Activated CD8-positive, alpha-beta memory T cell treated with anti-CD3 and anti-CD28 coated beads for 4 hours (primary cell): ENCODE measurements around the gene NECTIN3.

ENCODE experiments used
- DNase-seq, 2 donors: peaks; one replicate each; pipeline ENCODE4 v3.0.0-alpha.2; 2020; ENCODE audit warnings: low read depth in 2 of 2

Gene NECTIN3, protein sequence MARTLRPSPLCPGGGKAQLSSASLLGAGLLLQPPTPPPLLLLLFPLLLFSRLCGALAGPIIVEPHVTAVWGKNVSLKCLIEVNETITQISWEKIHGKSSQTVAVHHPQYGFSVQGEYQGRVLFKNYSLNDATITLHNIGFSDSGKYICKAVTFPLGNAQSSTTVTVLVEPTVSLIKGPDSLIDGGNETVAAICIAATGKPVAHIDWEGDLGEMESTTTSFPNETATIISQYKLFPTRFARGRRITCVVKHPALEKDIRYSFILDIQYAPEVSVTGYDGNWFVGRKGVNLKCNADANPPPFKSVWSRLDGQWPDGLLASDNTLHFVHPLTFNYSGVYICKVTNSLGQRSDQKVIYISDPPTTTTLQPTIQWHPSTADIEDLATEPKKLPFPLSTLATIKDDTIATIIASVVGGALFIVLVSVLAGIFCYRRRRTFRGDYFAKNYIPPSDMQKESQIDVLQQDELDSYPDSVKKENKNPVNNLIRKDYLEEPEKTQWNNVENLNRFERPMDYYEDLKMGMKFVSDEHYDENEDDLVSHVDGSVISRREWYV

DNA sequence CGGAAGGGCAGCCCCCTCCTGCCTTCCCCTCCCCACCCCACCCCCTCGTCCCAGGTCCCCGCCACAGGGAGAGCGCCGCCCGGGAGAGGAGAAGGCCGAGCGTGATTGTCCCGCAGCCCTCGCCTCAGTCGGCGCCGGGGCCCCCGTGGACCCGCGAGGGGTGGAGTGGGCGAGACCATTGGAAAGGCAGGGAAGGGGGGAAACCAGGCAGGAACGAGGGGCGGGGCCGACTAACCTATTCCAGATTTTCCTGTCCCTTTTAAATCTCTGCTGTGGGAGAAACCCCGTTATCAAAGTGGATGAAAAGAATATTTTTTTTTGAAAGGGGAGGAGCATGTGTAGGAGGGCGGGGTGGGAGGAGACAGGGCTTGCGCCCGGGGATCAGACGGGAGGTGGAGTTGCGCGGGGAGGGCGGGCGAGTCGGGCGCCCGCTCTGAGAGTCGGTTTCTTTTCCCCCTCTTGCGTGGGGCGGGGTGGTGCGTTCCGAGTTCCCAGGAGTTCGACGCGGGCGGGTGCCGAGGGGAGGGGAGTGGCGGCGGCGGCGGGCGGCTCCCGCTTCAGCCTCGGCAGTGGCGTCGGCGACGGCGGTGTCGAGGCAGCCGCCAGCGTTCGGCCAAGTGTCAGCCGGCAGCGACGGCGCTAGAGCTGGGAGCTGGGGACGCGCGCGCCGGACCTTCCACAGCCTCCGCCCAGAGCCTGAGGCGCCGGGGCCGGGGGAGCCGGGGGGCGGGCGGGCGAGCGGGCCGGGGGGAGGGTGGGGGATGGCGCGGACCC lies at the start of gene NECTIN3:
Gene NECTIN3, plus strand, starts transcription at position 560 of the 774 bp plus-strand sequence. Its CDS starts 202 bp downstream, at position 762.
- peak; percentile 70 to 75 for DNase-seq

DNA sequence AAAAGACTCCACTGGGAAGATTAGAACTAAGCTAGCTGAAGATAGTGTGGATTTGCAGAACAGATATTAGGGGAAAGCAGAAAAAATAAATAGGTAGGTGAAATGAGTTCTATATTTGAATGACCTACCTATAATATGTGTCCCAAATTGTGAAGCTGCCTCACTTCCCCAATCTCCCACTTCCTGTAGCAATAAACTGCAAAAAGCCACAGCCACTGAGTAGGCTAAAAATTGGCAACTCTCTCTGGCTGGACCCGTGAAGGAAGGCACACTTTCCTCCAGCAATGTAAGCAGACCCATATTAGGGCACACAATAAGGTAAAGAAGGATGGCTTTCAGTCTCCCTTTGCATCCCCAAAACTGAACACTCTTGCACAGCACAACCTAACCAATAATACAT lies 43.7 kb upstream of the NECTIN3 start:
- DNase-seq, result no peak

DNA sequence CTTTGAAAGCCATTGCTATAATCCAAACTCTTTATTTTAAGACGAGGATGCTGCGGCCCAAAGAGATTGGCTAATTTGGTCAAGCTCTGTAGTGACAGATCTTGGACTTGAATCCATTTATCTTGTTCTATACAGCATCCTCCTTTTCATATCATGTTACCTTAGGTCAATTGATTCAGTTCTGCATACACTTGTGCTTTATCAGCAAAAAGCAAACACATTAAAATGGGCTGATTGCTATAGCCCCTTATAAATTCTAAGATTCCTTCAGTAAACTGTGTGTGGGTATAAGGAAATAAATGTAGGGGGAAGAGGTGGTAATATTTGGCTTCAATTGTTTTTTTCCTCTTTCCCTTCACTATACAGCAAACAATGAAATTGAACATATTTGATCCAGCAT lies 40.1 kb upstream of the NECTIN3 start:
- DNase-seq, result no peak

DNA sequence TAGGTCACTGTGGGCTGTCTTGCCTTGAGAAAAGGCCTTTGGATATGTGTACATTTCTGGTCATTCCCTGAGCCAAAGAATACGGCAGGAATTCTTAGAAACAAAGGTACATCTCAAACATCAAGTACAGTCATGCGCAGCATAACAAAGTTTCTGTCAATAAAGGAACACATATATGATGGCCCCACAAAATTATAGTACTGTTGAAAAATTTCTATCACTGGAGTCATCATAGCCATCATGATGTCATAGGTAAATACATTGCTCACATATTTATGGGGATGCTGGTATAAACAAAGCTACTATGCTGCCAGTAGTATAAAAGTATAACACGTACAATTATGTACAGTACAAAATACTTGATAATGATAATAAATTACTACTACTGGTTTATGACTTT lies 38.9 kb upstream of the NECTIN3 start:
- DNase-seq, result no peak

DNA sequence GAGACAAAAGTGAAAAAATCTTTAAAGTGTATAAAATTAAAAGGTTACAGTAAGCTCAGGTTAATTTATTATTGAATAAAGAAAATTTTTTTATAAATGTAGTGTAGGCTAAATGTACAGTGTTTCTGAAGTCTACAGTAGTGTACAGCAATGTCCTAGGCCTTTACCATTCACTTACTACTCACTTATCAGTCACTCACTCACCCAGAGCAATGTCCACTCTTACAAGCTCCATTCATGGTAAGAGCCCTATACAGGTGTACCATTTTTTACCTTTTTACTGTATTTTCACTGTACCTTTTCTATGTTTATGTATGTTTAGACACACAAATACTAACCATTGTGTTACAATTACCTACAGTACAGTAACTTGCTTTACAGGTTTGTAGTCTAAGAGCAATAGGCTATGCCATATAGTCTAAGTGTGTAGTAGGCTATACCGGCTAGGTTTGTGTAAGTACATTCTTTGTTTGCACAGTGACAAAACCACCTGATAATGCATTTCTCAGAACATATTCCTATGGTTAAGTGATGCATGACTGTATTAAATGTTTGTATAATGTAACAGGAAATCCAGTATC lies 38.1 kb upstream of the NECTIN3 start:
- DNase-seq, result no peak

DNA sequence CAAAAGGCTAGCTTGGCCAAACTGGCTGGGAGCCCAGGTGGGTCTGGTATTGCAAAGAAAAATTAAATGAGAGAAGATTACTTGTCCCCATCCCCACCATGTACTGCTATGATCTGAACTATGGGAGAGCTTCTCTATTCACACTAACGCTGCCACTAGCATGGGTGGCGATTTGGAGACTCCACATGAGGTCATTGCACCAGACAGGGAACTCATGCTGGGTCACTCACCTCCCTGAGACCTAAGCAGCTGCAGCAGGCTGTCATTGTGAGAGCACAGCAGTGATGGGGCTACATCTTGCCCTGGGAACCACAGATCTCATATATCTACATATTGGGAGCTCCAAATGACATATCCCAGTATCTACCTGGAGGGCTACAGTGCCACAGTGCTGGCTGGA lies 36.3 kb upstream of the NECTIN3 start:
- no peak for DNase-seq

DNA sequence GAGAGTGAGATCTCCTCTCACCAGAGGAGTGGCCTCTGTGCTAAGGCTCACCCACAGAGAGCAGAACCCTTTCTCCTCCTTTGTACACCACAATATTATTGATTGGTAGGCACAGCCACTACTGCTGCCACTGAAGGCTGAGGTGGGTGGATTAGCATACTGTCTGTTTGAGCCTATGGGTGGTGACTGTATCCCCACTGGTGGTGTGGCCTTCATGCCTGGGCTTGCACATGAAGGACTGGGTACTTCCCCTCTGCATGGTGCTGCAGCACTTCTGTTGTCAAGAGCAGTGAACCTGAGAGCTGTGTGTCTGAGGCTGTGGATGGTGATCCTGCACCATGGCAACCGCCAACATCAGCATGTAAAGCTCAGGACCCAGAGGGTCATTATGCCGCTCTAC lies 35.7 kb upstream of the NECTIN3 start:
- DNase-seq, result no peak

DNA sequence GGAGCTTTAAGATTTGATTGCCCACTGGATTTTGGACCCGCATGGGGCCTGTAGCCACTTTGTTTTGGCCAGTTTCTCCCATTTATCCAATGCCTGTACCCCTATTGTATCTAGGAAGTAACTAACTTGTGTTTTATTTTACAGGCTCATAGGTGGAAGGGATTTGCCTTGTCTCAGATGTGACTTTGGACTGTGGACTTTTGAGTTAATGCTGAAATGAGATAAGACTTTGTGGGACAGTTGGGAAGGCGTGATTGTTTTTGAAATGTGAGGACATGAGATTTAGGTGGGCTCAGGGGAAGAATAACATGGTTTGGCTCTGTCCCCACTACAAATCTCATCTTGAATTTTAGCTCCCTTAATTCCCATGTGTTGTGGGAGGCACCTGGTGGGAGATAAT lies 30.7 kb upstream of the NECTIN3 start:
- DNase-seq, result no peak

DNA sequence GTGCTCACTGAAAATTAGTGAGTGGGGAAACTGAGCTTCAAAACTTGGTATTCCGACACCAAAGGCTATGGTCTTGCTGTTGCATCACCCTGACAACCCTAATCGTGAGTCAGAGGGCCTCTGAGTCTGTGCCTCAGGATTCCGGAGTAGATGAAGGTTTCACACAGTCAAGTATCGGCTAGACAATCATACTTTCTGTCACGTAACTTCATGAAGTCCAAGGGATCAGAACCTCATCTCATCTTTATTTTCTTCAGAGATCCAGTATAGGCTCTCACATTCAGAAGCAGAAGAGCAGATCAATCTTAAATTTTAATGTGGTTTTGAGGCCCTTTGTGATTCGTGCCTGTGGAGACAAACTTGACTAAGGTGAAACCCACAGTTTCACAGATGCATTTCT lies 26.1 kb upstream of the NECTIN3 start:
- DNase-seq, result no peak

DNA sequence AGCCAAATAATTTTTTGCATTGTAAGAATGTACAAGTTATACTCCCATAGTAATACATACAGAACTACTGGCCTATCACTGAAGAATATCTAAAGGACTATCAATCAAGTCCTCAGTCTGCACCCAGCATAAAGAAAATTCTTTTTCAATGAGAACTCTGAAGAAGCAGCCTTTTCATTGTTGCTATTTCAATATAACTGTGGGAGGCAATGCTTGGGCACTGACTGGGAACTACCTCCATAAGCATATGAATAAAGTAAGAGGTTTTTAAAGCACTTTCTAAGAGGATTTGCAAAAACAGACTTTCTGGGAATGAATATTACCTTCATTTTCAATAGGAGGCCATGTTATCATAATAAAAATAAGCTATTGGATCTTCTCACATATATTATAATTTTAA lies 24.6 kb upstream of the NECTIN3 start:
- no peak for DNase-seq

DNA sequence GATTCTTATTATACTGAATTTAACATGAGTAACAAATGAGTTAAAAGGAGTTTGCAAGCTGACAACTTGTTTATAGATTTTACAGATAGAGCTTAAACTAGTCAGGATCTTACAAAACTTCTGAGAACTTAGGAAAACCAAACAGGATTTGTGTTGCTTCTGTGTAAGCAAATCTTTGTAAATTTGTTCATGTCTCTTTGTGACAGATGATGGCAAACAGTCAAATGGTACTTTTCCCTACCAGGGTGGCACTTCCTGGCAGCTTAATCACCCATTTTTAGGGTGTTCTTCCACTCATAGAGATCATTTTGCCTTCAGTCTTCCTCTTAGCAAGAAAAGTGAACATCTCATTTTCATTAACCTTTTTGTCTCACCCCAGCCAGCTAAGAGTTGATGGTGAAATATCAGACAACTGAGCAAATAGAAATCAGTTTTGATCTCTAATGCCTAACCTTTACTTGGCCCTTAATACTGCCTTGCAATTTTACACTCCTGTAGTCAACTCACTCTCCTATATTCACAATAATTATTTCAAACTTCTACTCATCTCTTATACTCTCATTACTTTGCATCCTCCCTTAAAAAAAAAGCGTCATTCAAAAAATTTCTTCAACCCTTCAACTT lies 23.7 kb upstream of the NECTIN3 start:
- no peak for DNase-seq

DNA sequence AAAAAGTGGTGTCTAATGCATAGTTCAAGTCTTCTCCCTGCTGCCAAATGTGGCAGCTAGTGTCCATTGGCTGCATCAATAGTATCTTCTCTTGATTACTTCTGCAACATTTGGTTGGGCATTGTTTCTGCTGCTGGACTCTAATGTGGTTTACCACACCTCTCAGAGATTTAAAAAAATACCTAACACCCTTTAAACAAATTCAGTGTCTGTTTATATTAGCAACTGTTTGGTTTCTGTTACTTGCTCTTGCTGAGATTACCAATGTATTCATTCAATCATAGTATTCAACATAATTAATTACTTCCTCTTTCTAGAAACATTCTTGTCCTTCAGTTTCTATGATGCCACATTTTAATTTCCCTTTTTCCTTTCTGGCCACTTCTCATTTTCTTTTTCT lies 20.3 kb upstream of the NECTIN3 start:
- DNase-seq, result no peak

DNA sequence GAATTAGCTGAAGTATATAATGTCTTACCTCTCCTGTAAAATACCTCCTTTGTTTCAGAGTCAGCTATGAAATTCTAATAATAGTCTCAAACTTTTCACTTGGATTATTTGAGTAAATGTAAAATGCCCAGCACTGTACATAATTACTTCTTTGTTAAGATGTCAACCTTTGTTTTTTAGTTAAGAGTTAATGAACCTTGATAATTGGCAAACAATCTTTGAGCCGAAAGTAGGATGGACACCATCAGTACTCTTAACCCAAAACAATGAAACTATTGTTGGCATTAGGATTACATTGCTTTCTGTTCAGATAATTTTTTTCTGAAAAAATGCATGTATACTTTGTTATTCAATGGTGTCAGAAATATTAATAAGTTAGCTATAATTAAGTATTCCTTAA lies 3.0 kb upstream of the NECTIN3 start:
- no peak for DNase-seq

DNA sequence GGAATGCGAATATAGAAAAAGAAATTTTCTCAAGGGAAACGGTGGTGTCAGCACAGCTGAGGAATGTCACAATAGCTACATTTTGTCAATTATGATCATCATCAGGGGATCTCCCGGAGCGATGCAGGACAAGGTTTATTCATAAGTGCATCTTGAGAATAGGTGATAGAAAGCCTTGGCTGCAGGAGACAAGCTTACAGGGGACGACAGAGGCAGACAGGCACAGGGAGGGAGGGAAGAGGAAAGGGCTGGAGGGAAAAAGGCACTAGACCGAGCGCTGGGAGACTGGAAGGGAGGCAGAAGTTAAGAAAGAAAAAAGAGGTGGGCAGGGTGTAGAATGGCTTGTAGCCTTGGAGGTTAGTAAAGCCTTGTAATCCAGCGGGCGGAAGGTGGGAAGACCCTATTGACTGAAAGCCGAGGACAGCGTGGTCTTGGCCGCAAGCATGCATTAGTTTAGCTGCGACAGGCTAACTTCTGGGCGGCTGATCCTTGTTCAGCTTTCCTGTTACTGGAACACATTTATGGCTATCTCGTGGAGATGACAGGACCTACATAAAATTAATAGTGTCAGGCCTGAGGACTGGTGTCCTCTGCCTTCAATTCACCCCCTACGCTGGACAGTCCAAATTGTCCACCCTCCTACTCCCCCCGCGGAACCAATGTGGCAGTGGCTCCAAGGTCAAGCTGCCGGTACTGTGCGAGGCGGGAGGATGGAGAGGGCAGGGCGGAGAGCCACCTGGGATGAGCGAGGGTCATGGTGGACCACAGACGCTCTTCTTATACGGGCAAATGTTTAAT lies 1.4 kb upstream of the NECTIN3 start:
- no peak for DNase-seq

DNA sequence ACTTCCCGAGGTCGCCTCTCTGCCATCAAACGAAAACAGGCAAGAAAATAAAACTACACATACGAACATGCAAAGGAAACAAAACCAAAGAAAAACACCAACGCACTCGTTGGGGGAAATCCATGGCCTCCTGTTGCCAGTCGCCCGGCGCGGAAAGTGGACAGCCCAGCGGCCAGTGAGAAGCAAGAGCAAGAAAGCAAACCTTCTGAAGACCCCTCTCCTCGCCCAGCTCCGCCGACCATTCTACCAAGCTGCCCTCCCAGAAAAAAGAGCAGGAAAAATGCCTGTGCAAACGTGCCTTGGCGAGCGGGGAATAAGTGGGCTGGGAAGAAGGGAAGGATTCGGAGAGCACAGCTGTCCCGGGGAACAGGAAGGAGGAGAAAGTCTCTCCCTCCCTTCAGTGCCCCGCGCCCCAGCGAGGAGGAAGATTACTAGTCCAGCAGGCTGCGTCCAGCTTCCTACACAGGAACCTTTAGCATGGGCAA lies 802 bp upstream of the NECTIN3 start:
- DNase-seq, result no peak

DNA sequence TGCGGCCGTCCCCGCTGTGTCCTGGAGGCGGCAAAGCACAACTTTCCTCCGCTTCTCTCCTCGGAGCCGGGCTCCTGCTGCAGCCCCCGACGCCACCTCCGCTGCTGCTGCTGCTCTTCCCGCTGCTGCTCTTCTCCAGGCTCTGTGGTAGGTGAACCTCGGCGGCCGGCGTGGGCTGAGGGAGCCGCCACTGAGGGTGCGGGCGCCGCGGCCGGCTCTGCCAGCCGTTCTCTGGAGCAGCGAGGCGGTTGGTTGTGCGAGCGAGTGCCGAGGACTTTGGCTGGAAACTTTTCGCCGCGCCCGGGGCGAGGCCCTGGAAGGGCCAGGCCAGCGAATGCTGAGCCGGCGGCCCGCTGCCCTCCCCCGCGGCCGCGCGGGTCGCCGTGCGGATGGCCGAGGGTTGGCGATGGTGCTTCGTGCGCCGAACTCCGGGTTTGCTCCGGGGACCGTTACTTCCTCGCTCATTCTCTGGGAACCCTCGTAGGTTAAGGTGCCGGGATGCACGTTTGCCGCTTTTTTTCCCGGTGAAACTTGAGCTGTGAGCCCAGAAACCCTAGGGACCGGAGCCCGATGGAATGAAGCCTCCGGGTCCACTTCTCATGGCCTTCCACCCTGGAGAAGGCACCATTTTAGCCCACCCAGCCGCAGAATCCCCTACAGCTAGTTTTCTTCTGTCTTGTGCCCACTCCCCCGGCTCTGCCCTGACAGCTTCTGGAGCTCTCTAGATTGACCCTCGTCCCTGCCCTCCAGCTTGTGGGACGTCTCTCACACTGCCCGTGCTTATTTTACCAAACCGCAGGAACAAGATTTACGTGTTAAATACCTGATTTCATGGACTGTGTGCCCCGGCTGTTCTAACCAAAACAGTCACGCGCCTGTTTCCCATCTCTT lies 660 bp downstream of the NECTIN3 start:
- no peak for DNase-seq

DNA sequence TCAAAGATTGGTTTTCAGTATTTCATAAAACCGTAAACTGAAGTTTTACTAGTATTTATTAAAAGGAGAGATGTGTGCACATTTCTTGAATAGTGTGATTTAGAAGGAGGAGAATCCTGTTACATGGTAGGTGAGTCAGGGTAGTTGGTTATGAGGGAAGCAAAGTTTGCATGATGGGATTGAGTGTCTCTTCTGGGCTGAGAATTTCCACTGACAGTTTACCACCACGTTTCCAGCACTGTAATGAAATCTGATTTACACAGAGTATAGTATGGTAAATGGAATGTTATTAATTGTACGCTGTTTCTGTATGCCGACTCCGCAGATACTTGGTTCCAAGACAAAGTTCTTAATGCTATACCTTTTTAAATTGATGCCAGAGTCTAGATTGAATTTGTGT lies 1.6 kb downstream of the NECTIN3 start:
- no peak for DNase-seq

DNA sequence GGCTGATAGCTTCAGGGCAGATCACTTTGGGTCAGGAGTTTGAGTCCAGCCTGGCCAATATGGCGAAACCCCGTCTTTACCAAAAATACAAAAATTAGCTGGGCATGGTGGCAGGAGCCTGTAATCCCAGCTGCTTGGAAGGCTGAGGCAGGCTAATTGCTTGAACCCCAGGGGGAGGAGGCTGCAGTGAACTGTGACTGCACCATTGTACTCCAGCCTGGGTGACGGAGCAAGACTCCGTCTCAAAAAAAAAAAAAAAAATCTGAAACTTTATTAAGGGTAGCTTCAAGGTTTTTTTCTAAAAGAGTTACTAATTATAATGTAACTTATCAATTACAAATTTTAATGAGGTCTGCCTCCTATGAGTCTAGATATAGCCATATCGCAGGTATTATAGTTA lies 5.1 kb downstream of the NECTIN3 start:
- DNase-seq, result no peak

DNA sequence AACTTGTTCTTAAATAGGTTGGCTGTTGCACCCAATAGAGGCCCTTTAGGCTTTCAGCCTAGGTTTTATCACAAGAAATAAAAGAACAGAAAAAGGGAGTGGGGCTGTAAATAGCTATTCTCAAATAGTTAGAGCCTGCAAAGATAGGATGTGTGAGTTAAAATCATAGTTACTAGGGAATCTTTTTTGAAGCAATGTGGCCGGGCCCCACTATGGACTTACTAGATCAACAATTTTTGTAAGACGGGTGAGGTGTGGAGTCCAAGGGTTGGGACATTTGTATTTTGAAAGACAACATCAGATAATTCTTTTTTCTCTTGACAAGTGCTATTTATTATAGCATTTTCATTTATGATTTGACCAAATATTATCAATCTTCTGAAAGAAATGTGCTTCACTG lies 5.8 kb downstream of the NECTIN3 start:
- no peak for DNase-seq

DNA sequence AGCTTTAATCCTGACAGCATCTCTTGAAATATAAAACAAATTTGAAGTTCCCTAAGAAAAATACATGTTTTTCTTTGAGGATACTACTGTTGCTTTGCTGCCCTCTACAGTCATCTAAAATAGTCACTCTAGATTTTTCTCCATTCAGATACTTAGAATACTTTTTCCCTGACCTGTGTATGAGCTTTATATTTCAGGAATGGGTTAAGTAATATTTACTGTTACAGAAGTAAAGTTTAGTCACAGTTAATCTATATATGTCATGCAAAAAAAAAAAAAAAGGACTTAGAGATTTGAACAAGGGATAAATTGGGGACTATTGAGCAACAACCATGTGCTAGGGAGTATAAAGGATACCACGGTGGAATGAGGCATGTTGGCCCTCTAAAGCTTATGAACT lies 8.8 kb downstream of the NECTIN3 start:
- DNase-seq, result no peak
